ENCODE measurements around the gene NNT. TPM values are rescaled to one million over a fixed set of nuclear protein-coding genes. Genes with fewer than 3 reads are reported as not detected.

NNT gene
- total RNA-seq, 1 donor from 2014 or later: 67.3 TPM

GRCh38 chr5:43636076-43636475, 33.1 kb downstream of the NNT start:
- Mint-ChIP-seq H3K4me1 (ENCODE audit: low read depth) (peaks cover 10% of the 10 kb centered on the region), H3K27ac (no peak overlapping the region), H3K27me3 (no peaks in the 10 kb centered on the region), H3K9me3 (ENCODE audit: low read depth) (no peaks in the 10 kb centered on the region), H3K36me3 (ENCODE audit: insufficient read depth) (peaks cover 5% of the 10 kb centered on the region), H3K4me3 (ENCODE audit: low read depth) (no peak overlapping the region)
- no peak for DNase-seq (ENCODE audit: low spot score, unreplicated experiment)
- no peak for TF ChIP-seq CTCF (IDR thresholded peaks at IDR 0.05; ENCODE audit: unreplicated experiment)

GRCh38 chr5:43637416-43637815, 34.4 kb downstream of the NNT start:
- TF ChIP-seq CTCF (IDR thresholded peaks at IDR 0.05; ENCODE audit: unreplicated experiment): no peak
- H3K9me3 Mint-ChIP-seq (ENCODE audit: low read depth): no peaks in the 10 kb centered on the region
- peaks cover 6% of the 10 kb centered on the region for H3K4me1 Mint-ChIP-seq (ENCODE audit: low read depth)
- peaks cover 5% of the 10 kb centered on the region for H3K36me3 Mint-ChIP-seq (ENCODE audit: insufficient read depth)
- H3K27ac Mint-ChIP-seq: no peak overlapping the region
- H3K27me3 Mint-ChIP-seq: no peaks in the 10 kb centered on the region
- DNase-seq (ENCODE audit: low spot score, unreplicated experiment): no peak
- no peak overlapping the region for H3K4me3 Mint-ChIP-seq (ENCODE audit: low read depth)

- H3K4me3 Mint-ChIP-seq (ENCODE audit: low read depth): no peak overlapping the region
- DNase-seq (ENCODE audit: low spot score, unreplicated experiment): no peak
- H3K9me3 Mint-ChIP-seq (ENCODE audit: low read depth): no peaks in the 10 kb centered on the region
- H3K36me3 Mint-ChIP-seq (ENCODE audit: insufficient read depth): peaks cover 5% of the 10 kb centered on the region
- H3K27ac Mint-ChIP-seq: peak overlapping the region; percentile 80
- H3K27me3 Mint-ChIP-seq: no peaks in the 10 kb centered on the region
- peaks cover 6% of the 10 kb centered on the region for H3K4me1 Mint-ChIP-seq (ENCODE audit: low read depth)
- TF ChIP-seq CTCF (IDR thresholded peaks at IDR 0.05; ENCODE audit: unreplicated experiment): no peak
Observed at GRCh38 chr5:43638107-43638506, 35.1 kb downstream of the NNT start.

GRCh38 chr5:43638546-43638945, 35.6 kb downstream of the NNT start:
- Mint-ChIP-seq H3K9me3 (ENCODE audit: low read depth) (no peaks in the 10 kb centered on the region), H3K4me1 (ENCODE audit: low read depth) (peaks cover 6% of the 10 kb centered on the region), H3K27ac (no peak overlapping the region), H3K36me3 (ENCODE audit: insufficient read depth) (peaks cover 5% of the 10 kb centered on the region), H3K27me3 (no peaks in the 10 kb centered on the region), H3K4me3 (ENCODE audit: low read depth) (no peak overlapping the region)
- no peak for DNase-seq (ENCODE audit: low spot score, unreplicated experiment)
- TF ChIP-seq CTCF (IDR thresholded peaks at IDR 0.05; ENCODE audit: unreplicated experiment): no peak

GRCh38 chr5:43639566-43639965, 36.6 kb downstream of the NNT start:
- H3K4me3 Mint-ChIP-seq (ENCODE audit: low read depth): no peak overlapping the region
- H3K9me3 Mint-ChIP-seq (ENCODE audit: low read depth): no peaks in the 10 kb centered on the region
- no peak overlapping the region for H3K27ac Mint-ChIP-seq

More at GRCh38 chr5:43639566-43639965, 36.6 kb downstream of the NNT start:
- Mint-ChIP-seq H3K4me1 (ENCODE audit: low read depth) (peaks cover 6% of the 10 kb centered on the region), H3K36me3 (ENCODE audit: insufficient read depth) (peaks cover 4% of the 10 kb centered on the region), H3K27me3 (no peaks in the 10 kb centered on the region)
- DNase-seq (ENCODE audit: low spot score, unreplicated experiment): no peak
- TF ChIP-seq CTCF (IDR thresholded peaks at IDR 0.05; ENCODE audit: unreplicated experiment): no peak
